ENCODE data around the gene DIO1.

DNA sequence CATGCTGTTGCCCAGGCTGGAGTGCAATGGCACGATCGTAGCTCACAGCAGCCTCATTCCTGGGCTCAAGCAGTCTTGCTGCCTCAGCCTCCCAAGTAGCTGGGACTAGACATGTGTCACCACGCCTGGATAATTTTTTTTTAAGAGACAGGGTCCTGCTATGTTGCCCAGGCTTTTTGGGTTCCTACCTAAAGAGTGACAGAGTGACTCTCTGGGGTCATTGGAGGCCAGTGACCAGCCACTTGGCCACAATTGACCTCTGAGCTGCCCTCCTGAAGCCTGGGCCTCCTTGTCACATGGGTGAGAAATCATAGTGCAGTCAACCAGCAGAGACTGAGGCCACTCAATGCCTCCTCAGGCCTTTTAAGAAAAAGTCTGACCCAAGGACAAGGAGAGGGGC lies 5.7 kb downstream of the DIO1 start:
- TF ChIP-seq, protein P1, sequence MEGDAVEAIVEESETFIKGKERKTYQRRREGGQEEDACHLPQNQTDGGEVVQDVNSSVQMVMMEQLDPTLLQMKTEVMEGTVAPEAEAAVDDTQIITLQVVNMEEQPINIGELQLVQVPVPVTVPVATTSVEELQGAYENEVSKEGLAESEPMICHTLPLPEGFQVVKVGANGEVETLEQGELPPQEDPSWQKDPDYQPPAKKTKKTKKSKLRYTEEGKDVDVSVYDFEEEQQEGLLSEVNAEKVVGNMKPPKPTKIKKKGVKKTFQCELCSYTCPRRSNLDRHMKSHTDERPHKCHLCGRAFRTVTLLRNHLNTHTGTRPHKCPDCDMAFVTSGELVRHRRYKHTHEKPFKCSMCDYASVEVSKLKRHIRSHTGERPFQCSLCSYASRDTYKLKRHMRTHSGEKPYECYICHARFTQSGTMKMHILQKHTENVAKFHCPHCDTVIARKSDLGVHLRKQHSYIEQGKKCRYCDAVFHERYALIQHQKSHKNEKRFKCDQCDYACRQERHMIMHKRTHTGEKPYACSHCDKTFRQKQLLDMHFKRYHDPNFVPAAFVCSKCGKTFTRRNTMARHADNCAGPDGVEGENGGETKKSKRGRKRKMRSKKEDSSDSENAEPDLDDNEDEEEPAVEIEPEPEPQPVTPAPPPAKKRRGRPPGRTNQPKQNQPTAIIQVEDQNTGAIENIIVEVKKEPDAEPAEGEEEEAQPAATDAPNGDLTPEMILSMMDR (IDR thresholded peaks at IDR 0.05) = no peak
- no peak for TF ChIP-seq POLR2A (IDR thresholded peaks at IDR 0.05)
